HAP-1 (cell line): ENCODE measurements around the gene ARMC9.
A peak's percentile ranks its signal among the peaks of the same experiment; 100 is the strongest.
"Not testable (repeated sequence)": the region's sequence is repeated elsewhere in the genome, so short reads cannot be mapped to it uniquely, and the experiment has no call there.

Source experiments
- DNase-seq, 2 experiments: peaks; one replicate each; pipeline ENCODE4 v3.0.0-alpha.2; 2016 to 2020; ENCODE audit warnings: low spot score in 2 of 2
- H3K27me3 ChIP-seq: fragments of 250-450 bp; sonication (Bioruptor Pico); 2 replicates; pipeline ENCODE4 v1.5.1; 2020; ENCODE audit warnings: low read depth, mild to moderate bottlenecking, moderate library complexity
- H3K36me3 ChIP-seq: fragments of 250-450 bp; sonication (Bioruptor Pico); replicated peaks from 2 replicates; pipeline ENCODE4 v1.5.1; 2020; ENCODE audit warnings: mild to moderate bottlenecking
- H3K4me1 ChIP-seq: fragments of 250-450 bp; sonication (Bioruptor Pico); 2 replicates; pipeline ENCODE4 v1.5.1; 2020; ENCODE audit warnings: mild to moderate bottlenecking
- H3K4me3 ChIP-seq: fragments of 250-450 bp; sonication (Bioruptor Pico); 2 replicates; pipeline ENCODE4 v1.5.1; 2020; ENCODE audit warnings: mild to moderate bottlenecking, moderate library complexity
- H3K9me3 ChIP-seq: fragments of 250-450 bp; sonication (Bioruptor Pico); 2 replicates; pipeline ENCODE4 v1.5.1; 2020; ENCODE audit warnings: mild to moderate bottlenecking, moderate library complexity
- in situ Hi-C: fragments of 300-500 bp; cut with MboI; formaldehyde crosslinking; loops from 3 replicates; pipeline ENCODE4 v1.14.3; 2020; ENCODE audit warnings: low sequenced_read_pairs, inconsistent platforms, mixed read lengths

ARMC9 gene

DNA sequence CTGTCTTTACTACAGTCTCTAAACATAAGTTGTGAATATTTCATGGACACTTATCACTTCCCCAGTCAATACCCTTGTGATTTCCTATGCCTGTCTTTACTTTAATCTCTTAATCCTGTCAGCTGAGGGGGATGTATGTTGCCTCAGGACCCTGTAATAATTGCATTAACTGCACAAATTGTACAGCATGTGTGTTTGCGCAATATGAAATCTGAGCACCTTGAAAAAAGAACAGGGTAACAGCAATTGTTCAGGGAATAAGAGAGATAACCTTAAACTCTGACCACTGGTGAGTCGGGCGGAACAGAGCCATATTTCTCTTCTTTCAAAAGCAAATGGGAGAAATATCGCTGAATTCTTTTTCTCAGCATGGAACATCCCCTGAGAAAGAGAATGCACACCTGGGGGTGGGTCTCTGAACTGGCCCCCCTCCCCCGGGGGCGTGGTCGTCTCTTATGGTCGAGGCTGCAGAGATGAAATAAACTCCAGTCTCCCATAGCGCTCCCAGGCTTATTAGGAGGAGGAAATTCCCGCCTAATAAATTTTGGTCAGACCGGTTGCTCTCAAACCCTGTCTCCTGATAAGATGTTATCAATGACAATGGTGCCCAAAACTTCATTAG, 177.7 kb downstream of the ARMC9 start:
- H3K4me1 ChIP-seq, result peaks cover 14% of the 10 kb centered on the region
- H3K9me3 ChIP-seq, H3K4me3 ChIP-seq, H3K27me3 ChIP-seq, H3K36me3 ChIP-seq, in situ Hi-C loops: not testable (repeated sequence)
- DNase-seq, result peak in 1 of 2 experiments; percentile 42

DNA sequence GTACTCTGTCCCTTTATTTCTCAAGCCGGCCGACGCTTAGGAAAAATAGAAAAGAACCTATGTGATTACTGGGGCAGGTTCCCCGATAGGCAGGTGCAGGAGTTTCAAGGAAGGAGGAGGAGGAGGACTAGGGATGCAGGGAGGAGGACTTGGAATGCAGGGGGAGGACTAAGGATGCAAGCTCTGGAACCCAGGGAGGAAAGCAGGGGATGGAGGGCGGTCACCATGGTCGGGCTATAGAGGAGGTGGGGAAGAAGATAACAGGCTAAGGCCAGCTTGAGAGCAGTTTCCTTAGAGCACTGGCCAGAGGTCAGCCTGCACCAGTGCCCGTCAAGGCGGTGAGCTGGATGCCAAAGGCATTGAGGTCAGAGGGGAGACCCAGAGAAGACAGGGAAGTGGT, 178.4 kb downstream of the ARMC9 start:
- H3K9me3 ChIP-seq, result no peaks in the 10 kb centered on the region
- DNase-seq, result no peak
- H3K36me3 ChIP-seq, result no peaks in the 10 kb centered on the region
- H3K4me3 ChIP-seq, result no peak overlapping the region
- peaks cover 13% of the 10 kb centered on the region for H3K4me1 ChIP-seq
- in situ Hi-C loops, result no loop called here
- no peaks in the 10 kb centered on the region for H3K27me3 ChIP-seq

DNA sequence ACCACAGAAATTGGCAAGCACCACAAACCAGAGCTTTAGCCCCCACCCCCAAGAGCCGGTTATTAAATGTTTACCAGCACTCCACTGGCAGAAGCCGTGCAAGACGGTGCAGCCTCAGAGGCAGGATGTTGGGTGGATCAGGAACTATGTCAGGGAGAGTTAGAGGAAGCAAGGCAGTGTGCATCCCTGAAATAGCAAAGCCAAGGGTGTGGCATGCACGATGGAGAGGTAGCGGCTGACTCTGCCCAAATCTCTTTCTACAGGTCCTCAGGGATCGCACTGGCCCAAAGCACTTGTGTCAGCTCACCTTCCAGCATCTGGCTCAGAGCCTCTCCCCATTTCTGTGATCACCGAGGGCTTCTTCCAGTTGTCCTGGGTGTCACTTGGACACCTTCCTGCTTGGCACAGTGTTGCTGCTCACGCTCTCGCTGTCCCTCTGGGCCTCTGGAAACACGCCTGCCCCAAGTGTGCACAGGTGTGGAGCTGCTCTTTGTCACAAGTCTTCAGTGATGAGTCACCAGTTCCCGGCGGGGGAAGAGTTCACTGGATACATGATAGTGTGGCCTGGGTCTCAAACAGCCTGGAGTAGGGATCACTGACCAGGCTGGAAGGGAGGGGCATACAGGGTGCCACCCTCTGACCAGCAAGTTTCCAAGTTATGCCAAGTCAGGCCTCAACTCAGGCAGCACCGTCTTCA, 179.7 kb downstream of the ARMC9 start:
- in situ Hi-C loops, result no loop called here

GRCh38 chr2:231379266-231380215, 181.1 kb downstream of the ARMC9 start:
- Histone ChIP-seq H3K4me1 (peaks cover 13% of the 10 kb centered on the region), H3K4me3 (no peak overlapping the region), H3K36me3 (no peaks in the 10 kb centered on the region), H3K9me3 (no peaks in the 10 kb centered on the region), H3K27me3 (no peaks in the 10 kb centered on the region)
- in situ Hi-C loops, result no loop called here
- DNase-seq, result no peak

More for the DNA sequence above, 179.7 kb downstream of the ARMC9 start:
- H3K4me3 ChIP-seq, result no peak overlapping the region
- no peaks in the 10 kb centered on the region for H3K9me3 ChIP-seq
- H3K4me1 ChIP-seq, result peaks cover 13% of the 10 kb centered on the region
- H3K36me3 ChIP-seq, result no peaks in the 10 kb centered on the region
- no peak for DNase-seq
- no peaks in the 10 kb centered on the region for H3K27me3 ChIP-seq

DNA sequence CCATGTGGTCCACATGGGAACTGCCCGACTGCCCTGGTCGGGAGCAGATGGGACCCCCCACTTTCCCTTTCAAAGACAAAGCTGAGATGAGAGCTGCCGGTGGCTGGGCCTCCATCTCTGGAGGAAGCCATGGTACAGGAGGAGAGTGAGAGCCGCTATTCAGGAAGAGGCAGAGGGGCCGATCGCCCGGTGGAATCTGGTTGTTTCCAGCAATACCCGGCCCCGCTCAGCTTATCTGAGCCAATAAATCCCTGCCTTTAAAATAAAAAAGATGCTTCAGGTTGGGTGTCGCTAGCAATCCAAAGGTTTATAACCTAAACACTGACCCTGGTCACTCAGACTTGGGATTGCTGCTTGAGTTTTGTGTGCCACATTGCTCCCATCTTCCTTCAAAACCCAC, 181.9 kb downstream of the ARMC9 start:
- in situ Hi-C loops, result no loop called here
- Histone ChIP-seq H3K36me3 (no peaks in the 10 kb centered on the region), H3K27me3 (no peaks in the 10 kb centered on the region), H3K4me3 (no peak overlapping the region), H3K4me1 (peaks cover 13% of the 10 kb centered on the region), H3K9me3 (no peaks in the 10 kb centered on the region)
- no peak for DNase-seq

DNA sequence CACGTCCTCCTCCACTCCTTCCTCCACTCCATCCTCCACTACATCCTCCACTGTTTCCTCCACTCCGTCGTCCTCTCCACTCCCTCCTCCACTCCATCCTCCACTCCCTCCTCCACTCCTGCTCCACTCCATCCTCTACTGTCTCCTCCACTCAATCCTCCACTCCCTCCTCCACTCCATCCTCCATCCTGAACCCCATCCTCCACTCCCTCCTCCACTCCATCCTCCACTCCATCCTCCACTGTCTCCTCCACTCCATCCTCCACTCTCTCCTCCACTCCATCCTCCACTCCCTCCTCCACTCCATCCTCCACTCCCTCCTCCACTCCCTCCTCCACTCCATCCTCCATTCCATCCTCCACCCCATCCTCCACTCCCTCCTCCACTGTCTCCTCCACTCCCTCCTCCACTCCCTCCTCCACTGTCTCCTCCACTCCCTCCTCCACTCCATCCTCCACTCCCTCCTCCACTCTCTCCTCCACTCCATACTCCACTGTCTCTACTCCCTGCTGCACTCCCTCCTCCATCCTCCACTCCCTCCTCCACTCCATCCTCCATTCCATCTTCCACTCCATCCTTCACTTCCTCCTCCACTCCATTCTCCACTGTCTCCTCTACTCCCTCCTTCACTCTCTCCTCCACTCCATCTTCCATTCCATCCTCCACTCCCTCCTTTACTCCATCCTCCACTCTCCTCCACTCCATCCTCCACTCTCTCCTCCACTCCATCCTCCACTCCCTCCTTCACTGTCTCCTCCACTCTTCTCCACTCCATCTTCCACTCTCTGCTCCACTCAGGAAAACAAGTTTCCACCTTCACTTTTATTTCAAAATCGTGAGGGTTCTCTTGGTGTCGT, 182.8 kb downstream of the ARMC9 start:
- in situ Hi-C loops, result no loop called here
- H3K4me3 ChIP-seq, result no peak overlapping the region
- peaks cover 8% of the 10 kb centered on the region for H3K4me1 ChIP-seq
- H3K9me3 ChIP-seq, result no peaks in the 10 kb centered on the region
- H3K36me3 ChIP-seq, result no peaks in the 10 kb centered on the region
- DNase-seq, result no peak
- no peaks in the 10 kb centered on the region for H3K27me3 ChIP-seq

DNA sequence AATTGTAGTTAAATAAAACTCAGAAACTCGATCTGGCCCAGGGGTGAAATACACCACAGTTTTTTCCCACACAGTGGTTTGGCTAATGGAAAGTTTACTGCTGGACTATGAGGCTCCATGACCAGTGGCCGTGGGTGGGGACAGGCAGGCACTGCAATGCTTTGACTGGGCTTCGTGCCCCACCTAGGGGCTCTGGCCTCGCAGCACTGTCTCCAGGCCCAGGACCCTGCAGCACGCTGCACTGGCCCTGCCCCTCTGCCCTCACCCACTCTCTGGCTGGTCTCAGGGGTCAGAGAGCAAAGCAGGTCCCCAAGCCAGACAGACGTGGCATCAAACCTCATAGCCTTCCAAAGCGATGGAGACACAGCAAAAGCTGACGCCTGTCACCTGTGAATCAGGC, 183.7 kb downstream of the ARMC9 start:
- no peaks in the 10 kb centered on the region for H3K36me3 ChIP-seq
- H3K27me3 ChIP-seq, result no peaks in the 10 kb centered on the region
- no peaks in the 10 kb centered on the region for H3K9me3 ChIP-seq
- in situ Hi-C loops, result no loop called here
- no peaks in the 10 kb centered on the region for H3K4me1 ChIP-seq
- H3K4me3 ChIP-seq, result no peak overlapping the region
- DNase-seq, result no peak

- DNase-seq, result no peak
- in situ Hi-C loops, result no loop called here
- H3K27me3 ChIP-seq, result no peaks in the 10 kb centered on the region
- no peak overlapping the region for H3K4me3 ChIP-seq
- H3K9me3 ChIP-seq, result no peaks in the 10 kb centered on the region
- H3K4me1 ChIP-seq, result no peaks in the 10 kb centered on the region
- H3K36me3 ChIP-seq, result no peaks in the 10 kb centered on the region
Measured at GRCh38 chr2:231383416-231384108, 185.1 kb downstream of the ARMC9 start.

GRCh38 chr2:231384109-231384435, 185.6 kb downstream of the ARMC9 start:
- no peaks in the 10 kb centered on the region for H3K9me3 ChIP-seq
- no peaks in the 10 kb centered on the region for H3K4me1 ChIP-seq
- no peak for DNase-seq
- H3K36me3 ChIP-seq, result no peaks in the 10 kb centered on the region
- H3K27me3 ChIP-seq, result no peaks in the 10 kb centered on the region
- in situ Hi-C loops, result no loop called here
- no peak overlapping the region for H3K4me3 ChIP-seq

DNA sequence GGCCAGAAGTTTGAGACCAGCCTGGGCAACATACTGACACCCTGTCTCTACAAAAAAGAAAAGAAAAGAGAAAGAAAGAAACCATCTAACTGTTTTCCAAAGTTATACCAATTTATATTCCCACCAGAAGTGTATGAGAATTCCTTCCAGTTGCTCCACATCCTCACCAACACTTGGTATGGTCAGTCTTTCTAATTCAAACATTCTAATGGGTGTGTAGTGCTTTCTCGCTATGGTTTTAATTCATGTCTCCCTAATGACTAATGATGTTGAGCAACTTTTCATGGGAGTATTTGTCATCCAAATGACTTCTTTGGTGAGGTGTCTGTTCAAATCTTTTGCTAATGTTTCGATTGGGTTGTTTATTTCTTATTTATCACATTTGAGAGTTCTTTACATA, 186.5 kb downstream of the ARMC9 start:
- no peak overlapping the region for H3K4me3 ChIP-seq
- no peaks in the 10 kb centered on the region for H3K27me3 ChIP-seq
- no peaks in the 10 kb centered on the region for H3K36me3 ChIP-seq
- no peaks in the 10 kb centered on the region for H3K9me3 ChIP-seq
- H3K4me1 ChIP-seq, result no peaks in the 10 kb centered on the region
- no peak for DNase-seq
- in situ Hi-C loops, result no loop called here

DNA sequence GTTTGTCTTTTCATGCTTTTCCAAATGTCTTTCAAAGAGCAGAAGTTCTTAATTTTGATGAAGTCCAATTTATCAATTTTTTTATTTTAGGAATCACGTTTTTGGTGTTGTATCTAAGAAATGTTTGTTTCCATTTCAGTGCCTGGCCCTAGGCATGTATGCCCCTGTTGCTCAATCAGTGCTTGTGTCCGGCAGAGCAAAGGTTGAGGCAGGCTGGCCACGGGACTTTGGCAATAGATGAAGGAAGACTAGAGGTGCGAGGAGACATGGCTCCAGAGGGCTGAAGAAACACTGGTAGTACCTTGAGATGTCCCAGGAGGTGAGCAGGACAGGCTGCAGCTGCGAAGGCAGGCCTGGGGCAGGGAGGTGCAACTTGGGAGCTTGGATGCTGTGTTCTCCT, 187.0 kb downstream of the ARMC9 start:
- no peak for DNase-seq
- H3K27me3 ChIP-seq, result no peaks in the 10 kb centered on the region
- H3K4me1 ChIP-seq, result no peaks in the 10 kb centered on the region
- in situ Hi-C loops, result no loop called here
- no peaks in the 10 kb centered on the region for H3K36me3 ChIP-seq
- H3K9me3 ChIP-seq, result no peaks in the 10 kb centered on the region
- no peak overlapping the region for H3K4me3 ChIP-seq

- Histone ChIP-seq H3K9me3 (no peaks in the 10 kb centered on the region), H3K4me3 (no peak overlapping the region), H3K36me3 (no peaks in the 10 kb centered on the region), H3K27me3 (no peaks in the 10 kb centered on the region), H3K4me1 (no peaks in the 10 kb centered on the region)
- in situ Hi-C loops, result no loop called here
- no peak for DNase-seq
Measured at GRCh38 chr2:231386446-231386845, 188.0 kb downstream of the ARMC9 start.
